ENCODE measurements around the gene IL12B. TPM values are rescaled to one million over a fixed set of nuclear protein-coding genes. Genes with fewer than 3 reads are reported as not detected.

IL12B gene
- total and polyA plus RNA-seq, 4 donors = 0.08 to 0.11 TPM; not detected in 2

DNA sequence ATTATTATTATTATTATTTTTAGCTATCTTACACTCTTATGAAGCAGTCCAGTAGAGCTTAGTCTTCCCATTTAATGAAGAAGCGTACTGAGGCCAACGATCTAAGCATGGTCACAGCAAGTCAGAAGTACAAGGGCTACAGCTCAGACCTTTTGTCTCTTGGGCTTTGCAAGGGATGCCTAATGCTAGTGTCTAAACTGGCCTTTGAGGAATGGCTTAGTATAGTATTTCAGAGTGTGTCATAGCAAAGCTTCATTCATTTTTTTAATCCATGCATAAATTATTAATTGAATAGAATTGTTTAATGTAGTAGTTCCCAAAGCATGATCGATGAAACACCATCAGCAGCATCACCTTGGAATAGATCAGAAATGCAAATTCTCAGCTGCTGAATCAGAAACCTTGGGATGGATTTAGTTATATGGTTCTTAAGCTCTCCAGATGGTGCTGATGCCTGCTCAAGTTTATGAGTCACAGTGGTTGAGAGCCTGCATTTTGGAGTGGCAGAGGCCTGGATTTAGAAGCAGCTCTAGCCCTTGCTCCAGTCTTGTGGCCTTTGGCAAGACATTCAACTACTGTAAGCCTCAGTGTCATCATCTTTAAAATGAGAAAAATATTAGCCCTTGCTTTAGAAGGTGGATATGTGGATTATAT is 6.1 kb downstream of the IL12B start:
- WGBS, 2 donors = 94 to 95% methylated on average over 3 of the region's 3 CpGs
- H3K9me3 ChIP-seq (ENCODE audit: control insufficient read depth in 4 of 4, insufficient read depth in 3 of 4, low read length in 3 of 4) = no peaks in the 10 kb centered on the region
- TF ChIP-seq, protein P1, sequence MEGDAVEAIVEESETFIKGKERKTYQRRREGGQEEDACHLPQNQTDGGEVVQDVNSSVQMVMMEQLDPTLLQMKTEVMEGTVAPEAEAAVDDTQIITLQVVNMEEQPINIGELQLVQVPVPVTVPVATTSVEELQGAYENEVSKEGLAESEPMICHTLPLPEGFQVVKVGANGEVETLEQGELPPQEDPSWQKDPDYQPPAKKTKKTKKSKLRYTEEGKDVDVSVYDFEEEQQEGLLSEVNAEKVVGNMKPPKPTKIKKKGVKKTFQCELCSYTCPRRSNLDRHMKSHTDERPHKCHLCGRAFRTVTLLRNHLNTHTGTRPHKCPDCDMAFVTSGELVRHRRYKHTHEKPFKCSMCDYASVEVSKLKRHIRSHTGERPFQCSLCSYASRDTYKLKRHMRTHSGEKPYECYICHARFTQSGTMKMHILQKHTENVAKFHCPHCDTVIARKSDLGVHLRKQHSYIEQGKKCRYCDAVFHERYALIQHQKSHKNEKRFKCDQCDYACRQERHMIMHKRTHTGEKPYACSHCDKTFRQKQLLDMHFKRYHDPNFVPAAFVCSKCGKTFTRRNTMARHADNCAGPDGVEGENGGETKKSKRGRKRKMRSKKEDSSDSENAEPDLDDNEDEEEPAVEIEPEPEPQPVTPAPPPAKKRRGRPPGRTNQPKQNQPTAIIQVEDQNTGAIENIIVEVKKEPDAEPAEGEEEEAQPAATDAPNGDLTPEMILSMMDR (IDR thresholded peaks at IDR 0.05; ENCODE audit: control extremely low read depth, extremely low read depth) = no peak
- no peak for ATAC-seq (ENCODE audit: insufficient read depth, low FRiP score)
- H3K4me1 ChIP-seq (ENCODE audit: control insufficient read depth in 5 of 5, insufficient read depth in 5 of 5, low read length in 5 of 5) = no peaks in the 10 kb centered on the region
- no peak for DNase-seq
- H3K27me3 ChIP-seq (ENCODE audit: control insufficient read depth in 3 of 3, insufficient read depth in 3 of 3, low read length in 2 of 3) = peaks cover 0 to 3% (median 0%) of the 10 kb centered on the region in 3 donors
- H3K4me3 ChIP-seq = no peak overlapping the region
- no peak overlapping the region for H3K27ac ChIP-seq (ENCODE audit: low read depth in 1 of 2, low read length in 1 of 2)
- no peaks in the 10 kb centered on the region for H3K36me3 ChIP-seq (ENCODE audit: control insufficient read depth in 4 of 4, insufficient read depth in 4 of 4, low read length in 4 of 4)
- no peak overlapping the region for H3K9ac ChIP-seq (ENCODE audit: insufficient read depth in 1 of 2, low read length in 2 of 2)

DNA sequence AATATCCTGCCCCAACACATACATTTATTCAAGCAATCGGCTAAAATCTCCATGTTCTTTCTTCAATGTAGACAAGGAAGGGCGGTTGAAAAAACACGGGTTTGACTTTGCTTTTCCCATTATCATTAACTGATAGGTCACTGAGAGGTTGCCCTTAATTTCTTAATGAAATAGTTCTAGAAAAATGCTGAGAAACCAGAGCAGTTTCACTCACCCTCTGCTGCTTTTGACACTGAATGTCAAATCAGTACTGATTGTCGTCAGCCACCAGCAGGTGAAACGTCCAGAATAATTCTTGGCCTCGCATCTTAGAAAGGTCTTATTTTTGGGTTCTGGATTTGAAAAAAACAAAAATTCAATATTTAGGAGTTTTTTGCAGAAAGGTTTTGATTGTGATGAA is 8.1 kb downstream of the IL12B start:
- DNase-seq = no peak
- Histone ChIP-seq H3K4me1 (ENCODE audit: control insufficient read depth in 5 of 5, insufficient read depth in 5 of 5, low read length in 5 of 5) (no peaks in the 10 kb centered on the region), H3K9ac (ENCODE audit: insufficient read depth in 1 of 2, low read length in 2 of 2) (no peak overlapping the region), H3K27ac (ENCODE audit: low read depth in 1 of 2, low read length in 1 of 2) (no peak overlapping the region), H3K4me3 (no peak overlapping the region), H3K36me3 (ENCODE audit: control insufficient read depth in 4 of 4, insufficient read depth in 4 of 4, low read length in 4 of 4) (no peaks in the 10 kb centered on the region), H3K27me3 (ENCODE audit: control insufficient read depth in 3 of 3, insufficient read depth in 3 of 3, low read length in 2 of 3) (no peaks in the 10 kb centered on the region), H3K9me3 (ENCODE audit: control insufficient read depth in 4 of 4, insufficient read depth in 3 of 4, low read length in 3 of 4) (no peaks in the 10 kb centered on the region)
- TF ChIP-seq, protein P1 (IDR thresholded peaks at IDR 0.05; ENCODE audit: control extremely low read depth, extremely low read depth) = no peak
- WGBS, 2 donors = 90 to 97% methylated on average over 6 of the region's 6 CpGs
- ATAC-seq (ENCODE audit: insufficient read depth, low FRiP score) = no peak

DNA sequence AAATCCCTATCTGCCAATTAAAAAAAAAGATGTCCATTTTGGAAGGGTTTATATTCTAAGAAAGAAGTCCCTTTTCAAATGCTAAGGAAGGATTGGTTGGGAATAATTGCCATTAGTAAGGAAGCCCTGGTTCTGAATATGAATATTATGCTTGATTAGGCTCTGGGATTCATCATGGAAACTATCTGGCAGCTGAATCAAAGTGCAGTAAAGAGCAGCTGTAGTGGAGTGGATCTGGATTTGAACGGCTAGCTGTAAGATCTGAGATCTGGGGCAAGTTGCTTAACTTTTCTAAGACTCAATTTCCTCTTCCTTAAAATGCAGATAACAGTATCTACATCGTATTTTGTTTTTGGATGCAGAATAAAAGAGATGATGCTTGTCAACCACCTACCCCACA is 10.5 kb downstream of the IL12B start:
- Histone ChIP-seq H3K4me1 (ENCODE audit: control insufficient read depth in 5 of 5, insufficient read depth in 5 of 5, low read length in 5 of 5) (no peaks in the 10 kb centered on the region), H3K27me3 (ENCODE audit: control insufficient read depth in 3 of 3, insufficient read depth in 3 of 3, low read length in 2 of 3) (no peaks in the 10 kb centered on the region), H3K36me3 (ENCODE audit: control insufficient read depth in 4 of 4, insufficient read depth in 4 of 4, low read length in 4 of 4) (no peaks in the 10 kb centered on the region), H3K27ac (ENCODE audit: low read depth in 1 of 2, low read length in 1 of 2) (no peak overlapping the region), H3K9ac (ENCODE audit: insufficient read depth in 1 of 2, low read length in 2 of 2) (no peak overlapping the region), H3K9me3 (ENCODE audit: control insufficient read depth in 4 of 4, insufficient read depth in 3 of 4, low read length in 3 of 4) (peaks cover 0 to 2% (median 0%) of the 10 kb centered on the region in 4 donors), H3K4me3 (no peak overlapping the region)
- ATAC-seq (ENCODE audit: insufficient read depth, low FRiP score) (no peak), DNase-seq (peak in 1 of 3 donors; percentile 14)
- 19 to 50% methylated on average over 2 of the region's 2 CpGs for WGBS, 2 donors
- TF ChIP-seq, protein P1 (IDR thresholded peaks at IDR 0.05; ENCODE audit: control extremely low read depth, extremely low read depth) = no peak

DNA sequence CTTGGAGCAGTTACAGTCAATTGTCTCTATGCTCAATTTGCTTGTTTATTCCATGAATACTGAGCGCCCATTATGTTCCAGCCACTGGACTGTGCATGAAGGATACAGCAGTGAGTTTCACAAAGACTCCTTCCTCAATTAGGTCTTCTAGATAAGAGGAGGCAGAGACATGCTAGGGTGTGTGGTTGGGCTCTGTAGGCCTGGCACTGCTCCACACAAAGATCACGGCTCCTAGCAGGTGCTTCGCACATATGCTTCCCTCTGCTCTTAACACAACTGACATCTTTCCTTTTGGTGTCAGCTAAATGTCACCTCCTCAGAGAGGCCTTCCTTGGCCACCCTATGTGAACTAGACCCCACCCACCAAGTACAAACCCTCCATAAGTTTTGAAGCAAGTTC is 10.9 kb downstream of the IL12B start:
- 63 to 81% methylated on average over 3 of the region's 3 CpGs for WGBS, 2 donors

More for the DNA sequence above, 10.9 kb downstream of the IL12B start:
- Histone ChIP-seq H3K4me3 (no peak overlapping the region), H3K9ac (ENCODE audit: insufficient read depth in 1 of 2, low read length in 2 of 2) (no peak overlapping the region), H3K36me3 (ENCODE audit: control insufficient read depth in 4 of 4, insufficient read depth in 4 of 4, low read length in 4 of 4) (no peaks in the 10 kb centered on the region), H3K27ac (ENCODE audit: low read depth in 1 of 2, low read length in 1 of 2) (no peak overlapping the region), H3K9me3 (ENCODE audit: control insufficient read depth in 4 of 4, insufficient read depth in 3 of 4, low read length in 3 of 4) (peaks cover 0 to 2% (median 0%) of the 10 kb centered on the region in 4 donors), H3K27me3 (ENCODE audit: control insufficient read depth in 3 of 3, insufficient read depth in 3 of 3, low read length in 2 of 3) (no peaks in the 10 kb centered on the region), H3K4me1 (ENCODE audit: control insufficient read depth in 5 of 5, insufficient read depth in 5 of 5, low read length in 5 of 5) (no peaks in the 10 kb centered on the region)
- ATAC-seq (ENCODE audit: insufficient read depth, low FRiP score) (no peak), DNase-seq (no peak)
- TF ChIP-seq, protein P1 (IDR thresholded peaks at IDR 0.05; ENCODE audit: control extremely low read depth, extremely low read depth) = no peak

Data from lung (tissue), 12 donors.